NCI-H2196 treated with DMSO at 0.1 percent for 48 hours (cell line): ENCODE measurements around the gene GSTP1.
A peak's percentile ranks its signal among the peaks of the same experiment; 100 is the strongest.
"Not testable (repeated sequence)": the region's sequence is repeated elsewhere in the genome, so short reads cannot be mapped to it uniquely, and the experiment has no call there.

Source experiments
- DNase-seq: peaks from one replicate; lab custom pipeline; 2025; ENCODE audit not compliant: unreplicated experiment; lab: John Stamatoyannopoulos, UW

The GSTP1 gene

DNA sequence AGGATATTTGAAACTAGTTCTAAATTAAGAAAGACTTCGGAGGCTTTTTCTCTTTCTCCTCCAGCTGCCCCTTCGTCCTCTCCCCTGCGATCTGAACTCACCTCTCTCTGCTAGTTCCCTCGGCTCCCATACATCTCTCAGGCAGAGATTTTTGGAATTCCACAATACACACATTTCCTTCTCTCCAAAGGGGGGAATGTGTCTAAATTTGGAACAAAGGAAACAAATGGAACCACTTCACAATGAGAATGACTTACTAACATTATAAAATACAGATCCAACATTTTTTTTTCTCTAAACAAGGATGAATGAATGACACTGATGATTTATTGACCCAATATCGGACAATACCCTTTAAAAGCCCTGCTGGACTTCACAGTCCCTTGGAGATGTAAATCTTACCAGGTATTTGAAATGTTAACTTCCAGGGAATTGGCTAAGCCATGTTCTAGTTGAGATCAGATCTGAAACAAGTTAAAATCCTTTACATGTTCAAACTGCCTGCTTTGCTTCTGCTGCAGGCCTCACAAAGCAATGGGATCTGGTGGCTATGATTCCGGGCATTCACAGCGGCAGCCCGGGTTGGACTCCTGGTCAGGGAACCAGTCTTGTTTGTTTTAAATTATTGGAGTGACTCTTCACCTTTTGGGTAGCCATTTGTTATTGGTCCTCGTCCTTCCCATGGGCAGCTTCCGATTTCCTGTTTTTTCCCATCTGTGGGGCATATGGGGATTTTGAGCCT lies 20.5 kb upstream of the GSTP1 start:
- no peak for DNase-seq

DNA sequence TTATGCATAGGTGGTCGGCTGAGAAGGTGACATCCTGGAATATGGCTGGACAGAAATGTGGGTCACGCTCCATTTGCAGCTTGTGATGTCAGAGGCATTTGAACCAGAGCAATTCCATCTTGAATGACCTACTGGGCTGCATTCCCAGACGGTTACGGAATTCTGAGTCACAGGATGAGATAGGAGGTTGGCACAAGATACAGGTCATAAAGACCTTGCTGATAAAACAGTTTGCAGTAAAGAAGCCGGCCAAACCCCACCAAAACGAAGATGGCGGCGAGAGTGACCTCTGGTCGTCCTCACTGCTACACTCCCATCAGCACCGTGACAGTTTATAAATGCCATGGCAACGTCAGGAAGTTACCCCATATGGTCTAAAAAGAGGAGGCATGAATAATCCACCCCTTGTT lies 19.9 kb upstream of the GSTP1 start:
- DNase-seq = not testable (repeated sequence)

DNA sequence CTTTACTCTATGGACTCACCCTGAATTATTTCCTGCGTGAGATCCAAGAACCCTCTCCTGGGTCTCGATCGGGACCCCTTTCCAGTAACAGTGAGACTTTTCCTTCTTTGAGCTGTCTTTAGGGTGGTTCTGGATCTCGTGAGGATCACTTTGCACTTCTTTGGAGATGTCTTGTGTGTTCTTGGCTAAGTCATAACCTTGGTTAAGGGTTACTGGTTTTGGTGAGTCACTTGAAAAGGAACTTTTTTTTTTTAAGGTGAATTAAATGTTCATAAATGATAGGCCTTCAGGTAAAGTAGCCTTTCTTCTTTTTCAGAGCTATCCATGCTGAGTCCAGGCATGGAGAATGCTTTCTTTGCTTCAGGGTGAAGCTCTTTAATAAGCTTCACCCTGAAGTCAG lies 19.4 kb upstream of the GSTP1 start:
- no peak for DNase-seq

DNA sequence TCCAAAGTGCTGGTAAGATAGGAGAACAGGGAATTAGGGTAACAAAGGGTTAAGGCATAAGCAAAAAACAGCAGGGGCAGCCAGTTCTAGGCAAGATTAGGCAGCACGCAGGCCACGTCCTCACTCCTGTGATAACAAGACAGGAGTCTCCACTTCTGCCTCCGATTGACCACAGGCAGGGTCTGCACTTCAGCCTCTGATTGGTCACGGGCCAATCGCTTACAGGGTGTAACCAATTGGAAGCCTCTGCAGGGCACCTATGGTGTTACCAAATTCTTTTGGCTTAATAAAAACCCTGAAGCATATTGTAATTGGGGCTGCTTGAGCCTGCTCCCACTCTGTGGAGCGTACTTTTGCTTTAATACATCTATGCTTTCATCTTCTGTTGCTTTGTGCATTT lies 12.2 kb upstream of the GSTP1 start:
- no peak for DNase-seq

DNA sequence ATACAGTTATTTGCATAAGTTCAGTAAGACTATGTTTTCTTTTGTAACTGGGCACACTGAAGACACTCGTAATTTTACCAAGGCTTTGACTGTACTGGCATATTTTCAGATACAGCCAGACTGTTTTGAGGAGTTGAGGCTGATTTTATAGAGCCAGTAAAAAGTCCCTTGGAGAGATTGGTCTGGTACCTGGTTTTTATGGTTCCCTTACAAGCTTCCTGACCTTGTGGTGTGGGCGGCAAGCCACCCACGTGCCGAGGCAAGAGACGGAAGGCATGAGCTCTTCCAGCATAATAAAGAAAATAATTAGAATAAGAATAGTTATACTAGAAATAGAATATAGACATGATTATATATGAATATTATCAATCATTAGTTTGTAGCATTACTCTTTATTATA lies 11.3 kb upstream of the GSTP1 start:
- no peak for DNase-seq

DNA sequence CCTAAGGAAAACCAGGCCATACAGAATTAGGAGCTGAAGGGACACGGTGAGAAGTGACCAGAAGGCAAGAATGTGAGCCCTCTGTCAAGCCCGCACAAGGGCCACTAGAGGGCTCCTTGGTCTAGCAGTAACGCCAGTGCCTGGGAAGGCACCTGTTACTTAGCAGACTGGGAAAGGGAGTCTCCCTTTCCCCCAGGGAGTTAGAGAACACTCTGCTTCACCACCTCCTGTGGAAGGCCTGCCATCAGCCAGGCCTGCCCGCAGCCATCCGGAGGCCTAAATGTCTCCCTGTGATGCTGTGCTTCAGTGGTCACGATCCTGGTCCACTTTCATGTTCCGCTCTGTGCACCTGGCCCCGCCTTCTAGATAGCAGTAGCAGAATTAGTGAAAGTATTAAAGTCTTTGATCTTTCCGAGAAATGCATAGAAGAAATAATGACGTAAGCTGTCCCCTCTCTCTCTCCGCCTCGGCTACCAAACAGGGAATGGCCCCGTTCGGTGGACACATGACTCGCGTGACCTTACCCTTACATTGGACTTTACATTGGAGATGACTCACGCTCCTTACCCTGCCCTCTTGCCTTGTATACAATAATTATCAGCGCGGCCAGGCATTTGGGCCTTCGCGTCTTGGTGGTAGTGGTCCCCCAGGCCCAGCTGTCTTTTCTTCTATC lies 10.7 kb upstream of the GSTP1 start:
- peak; percentile 49 for DNase-seq

DNA sequence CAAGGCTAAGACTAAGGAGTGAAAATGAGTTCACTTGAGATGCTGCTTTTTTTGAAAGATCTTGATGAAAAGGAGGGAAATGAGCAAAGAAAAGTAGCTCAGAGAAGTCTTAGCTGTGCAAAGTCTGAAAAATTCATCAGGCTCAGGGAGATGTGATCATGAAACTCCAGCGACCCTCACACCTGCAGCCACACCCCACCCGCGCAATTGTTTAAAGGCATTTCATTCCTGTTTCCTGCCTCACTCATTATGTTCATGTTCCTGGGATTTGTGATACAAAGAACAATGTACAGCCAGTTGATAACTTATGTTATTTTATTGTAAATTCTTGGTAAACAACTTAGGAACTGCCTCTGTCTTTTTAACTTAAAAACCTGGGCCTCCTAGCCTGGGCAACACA lies 8.7 kb upstream of the GSTP1 start:
- no peak for DNase-seq

DNA sequence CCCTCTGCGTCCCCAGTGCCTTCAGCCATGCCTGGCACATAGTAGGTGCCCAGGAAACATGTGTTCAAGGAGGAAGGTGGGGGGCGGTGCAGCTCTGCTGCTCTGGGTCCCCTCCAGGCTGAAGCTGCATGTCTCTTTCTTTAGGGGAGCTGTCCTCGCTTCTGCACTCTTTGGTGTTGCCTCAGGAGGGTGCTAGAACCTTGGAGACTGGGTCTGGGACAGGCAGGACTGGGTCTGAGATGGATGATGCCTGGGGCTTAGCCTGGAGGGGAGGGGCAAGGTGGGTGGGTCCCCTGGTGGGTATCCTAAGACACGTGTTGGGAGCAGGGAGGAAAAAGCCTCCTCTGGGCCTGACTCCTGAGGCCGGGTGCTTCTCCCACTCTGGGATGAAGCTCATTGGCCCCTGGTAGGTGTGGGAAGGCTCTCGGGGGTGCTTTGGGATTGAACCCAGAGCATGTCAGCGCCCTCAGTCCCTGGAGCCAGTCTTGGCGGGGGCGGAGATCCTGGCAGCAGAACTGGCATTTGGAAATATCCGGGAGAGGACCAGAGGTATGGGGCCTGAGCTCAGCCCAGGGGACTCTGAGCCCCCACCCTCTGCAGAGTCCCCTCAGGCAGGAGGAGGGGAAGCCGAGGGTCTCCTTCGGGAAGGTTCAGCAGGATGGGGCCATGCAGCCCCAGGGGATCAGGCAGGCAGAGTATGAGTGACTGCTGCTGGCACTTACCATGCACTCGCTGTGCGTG lies 6.7 kb upstream of the GSTP1 start:
- DNase-seq = no peak

DNA sequence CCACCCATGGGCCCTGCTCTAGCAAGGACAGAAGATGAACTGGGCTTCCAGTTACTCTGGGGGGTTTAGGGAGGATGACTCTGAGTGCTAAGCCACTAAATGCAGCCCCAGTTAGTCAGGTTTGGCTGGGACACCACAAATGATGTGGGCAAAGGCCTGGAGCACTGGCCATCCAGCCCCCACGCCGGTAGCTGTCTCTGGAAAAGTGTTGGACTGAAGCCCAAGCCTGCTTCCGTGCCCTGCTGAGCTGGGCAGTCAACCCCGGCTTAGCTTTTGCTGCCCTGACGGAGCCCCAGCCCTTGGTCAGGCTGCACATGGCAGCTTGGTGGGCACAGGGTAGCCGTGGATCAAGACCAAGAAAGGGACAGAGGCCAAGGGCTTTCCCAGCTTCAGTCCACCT lies 5.7 kb upstream of the GSTP1 start:
- DNase-seq = no peak

DNA sequence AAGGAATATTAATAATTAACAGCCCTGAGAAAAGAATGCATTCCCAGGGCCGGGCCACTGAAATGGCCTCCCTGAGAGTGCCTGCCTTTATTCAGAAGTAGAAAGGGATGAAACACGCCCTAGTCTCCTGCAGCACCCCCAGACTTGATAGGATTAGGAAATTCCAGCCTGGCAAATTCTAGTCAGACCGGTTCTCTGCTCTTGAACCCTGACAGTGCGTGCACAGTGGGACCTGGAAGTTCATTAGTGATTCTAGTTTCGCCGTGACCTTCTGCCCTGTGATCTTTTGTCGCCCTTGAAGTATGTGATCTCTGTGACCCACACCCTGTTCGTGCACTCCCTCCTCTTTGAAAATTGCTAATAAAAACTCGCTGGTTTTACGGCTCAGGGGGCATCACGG lies 2.1 kb upstream of the GSTP1 start:
- no peak for DNase-seq

DNA sequence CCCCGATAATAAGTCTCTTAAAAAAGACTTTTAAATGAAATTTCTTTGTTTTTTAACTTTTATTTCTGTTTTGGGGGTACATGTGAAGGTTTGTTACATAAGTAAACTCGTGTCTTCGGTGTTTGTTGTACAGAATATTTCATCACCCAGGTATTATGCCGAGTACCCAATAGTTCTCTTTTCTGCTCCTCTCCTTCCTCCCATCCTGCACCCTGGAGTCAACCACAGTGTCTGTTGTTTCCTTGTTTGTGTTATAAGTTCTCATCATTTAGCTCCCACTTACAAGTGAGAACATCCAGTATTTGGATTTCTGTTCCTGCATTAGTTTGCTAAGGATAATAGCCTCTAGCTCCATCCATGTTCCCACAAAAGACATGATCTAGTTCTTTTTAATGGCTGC lies 1.6 kb upstream of the GSTP1 start:
- DNase-seq = no peak

DNA sequence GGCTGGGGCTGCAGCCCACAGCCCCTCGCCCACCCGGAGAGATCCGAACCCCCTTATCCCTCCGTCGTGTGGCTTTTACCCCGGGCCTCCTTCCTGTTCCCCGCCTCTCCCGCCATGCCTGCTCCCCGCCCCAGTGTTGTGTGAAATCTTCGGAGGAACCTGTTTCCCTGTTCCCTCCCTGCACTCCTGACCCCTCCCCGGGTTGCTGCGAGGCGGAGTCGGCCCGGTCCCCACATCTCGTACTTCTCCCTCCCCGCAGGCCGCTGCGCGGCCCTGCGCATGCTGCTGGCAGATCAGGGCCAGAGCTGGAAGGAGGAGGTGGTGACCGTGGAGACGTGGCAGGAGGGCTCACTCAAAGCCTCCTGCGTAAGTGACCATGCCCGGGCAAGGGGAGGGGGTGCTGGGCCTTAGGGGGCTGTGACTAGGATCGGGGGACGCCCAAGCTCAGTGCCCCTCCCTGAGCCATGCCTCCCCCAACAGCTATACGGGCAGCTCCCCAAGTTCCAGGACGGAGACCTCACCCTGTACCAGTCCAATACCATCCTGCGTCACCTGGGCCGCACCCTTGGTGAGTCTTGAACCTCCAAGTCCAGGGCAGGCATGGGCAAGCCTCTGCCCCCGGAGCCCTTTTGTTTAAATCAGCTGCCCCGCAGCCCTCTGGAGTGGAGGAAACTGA lies 731 bp downstream of the GSTP1 start:
- DNase-seq = peak; percentile 57

DNA sequence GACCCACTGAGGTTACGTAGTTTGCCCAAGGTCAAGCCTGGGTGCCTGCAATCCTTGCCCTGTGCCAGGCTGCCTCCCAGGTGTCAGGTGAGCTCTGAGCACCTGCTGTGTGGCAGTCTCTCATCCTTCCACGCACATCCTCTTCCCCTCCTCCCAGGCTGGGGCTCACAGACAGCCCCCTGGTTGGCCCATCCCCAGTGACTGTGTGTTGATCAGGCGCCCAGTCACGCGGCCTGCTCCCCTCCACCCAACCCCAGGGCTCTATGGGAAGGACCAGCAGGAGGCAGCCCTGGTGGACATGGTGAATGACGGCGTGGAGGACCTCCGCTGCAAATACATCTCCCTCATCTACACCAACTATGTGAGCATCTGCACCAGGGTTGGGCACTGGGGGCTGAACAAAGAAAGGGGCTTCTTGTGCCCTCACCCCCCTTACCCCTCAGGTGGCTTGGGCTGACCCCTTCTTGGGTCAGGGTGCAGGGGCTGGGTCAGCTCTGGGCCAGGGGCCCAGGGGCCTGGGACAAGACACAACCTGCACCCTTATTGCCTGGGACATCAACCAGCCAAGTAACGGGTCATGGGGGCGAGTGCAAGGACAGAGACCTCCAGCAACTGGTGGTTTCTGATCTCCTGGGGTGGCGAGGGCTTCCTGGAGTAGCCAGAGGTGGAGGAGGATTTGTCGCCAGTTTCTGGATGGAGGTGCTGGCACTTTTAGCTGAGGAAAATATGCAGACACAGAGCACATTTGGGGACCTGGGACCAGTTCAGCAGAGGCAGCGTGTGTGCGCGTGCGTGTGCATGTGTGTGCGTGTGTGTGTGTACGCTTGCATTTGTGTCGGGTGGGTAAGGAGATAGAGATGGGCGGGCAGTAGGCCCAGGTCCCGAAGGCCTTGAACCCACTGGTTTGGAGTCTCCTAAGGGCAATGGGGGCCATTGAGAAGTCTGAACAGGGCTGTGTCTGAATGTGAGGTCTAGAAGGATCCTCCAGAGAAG lies 1.6 kb downstream of the GSTP1 start:
- peak; percentile 51 for DNase-seq

DNA sequence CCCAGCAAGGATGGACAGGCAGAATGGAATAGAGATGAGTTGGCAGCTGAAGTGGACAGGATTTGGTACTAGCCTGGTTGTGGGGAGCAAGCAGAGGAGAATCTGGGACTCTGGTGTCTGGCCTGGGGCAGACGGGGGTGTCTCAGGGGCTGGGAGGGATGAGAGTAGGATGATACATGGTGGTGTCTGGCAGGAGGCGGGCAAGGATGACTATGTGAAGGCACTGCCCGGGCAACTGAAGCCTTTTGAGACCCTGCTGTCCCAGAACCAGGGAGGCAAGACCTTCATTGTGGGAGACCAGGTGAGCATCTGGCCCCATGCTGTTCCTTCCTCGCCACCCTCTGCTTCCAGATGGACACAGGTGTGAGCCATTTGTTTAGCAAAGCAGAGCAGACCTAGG lies 2.3 kb downstream of the GSTP1 start:
- DNase-seq = no peak

DNA sequence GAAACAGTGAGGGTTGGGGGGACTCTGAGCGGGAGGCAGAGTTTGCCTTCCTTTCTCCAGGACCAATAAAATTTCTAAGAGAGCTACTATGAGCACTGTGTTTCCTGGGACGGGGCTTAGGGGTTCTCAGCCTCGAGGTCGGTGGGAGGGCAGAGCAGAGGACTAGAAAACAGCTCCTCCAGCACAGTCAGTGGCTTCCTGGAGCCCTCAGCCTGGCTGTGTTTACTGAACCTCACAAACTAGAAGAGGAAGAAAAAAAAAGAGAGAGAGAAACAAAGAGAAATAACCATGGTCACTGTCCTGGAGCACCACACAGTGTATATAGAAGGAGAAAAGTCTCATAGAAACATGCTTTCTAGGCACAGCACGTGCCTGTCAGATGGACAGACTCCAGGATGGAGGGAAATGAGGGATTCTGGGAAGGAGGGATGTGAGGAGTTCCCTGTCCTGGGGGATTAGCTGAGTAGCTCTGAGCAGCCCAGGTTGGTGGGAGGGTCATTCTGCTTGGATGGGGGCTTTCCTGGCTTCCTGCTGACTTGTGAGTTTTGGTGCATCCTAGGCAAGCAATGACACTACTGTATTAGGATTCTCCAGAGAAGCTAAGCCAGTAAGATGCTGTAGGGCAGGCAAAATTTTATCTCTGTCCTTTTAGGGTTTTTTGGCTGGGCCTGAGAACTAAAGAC lies 3.1 kb downstream of the GSTP1 start:
- DNase-seq = no peak

DNA sequence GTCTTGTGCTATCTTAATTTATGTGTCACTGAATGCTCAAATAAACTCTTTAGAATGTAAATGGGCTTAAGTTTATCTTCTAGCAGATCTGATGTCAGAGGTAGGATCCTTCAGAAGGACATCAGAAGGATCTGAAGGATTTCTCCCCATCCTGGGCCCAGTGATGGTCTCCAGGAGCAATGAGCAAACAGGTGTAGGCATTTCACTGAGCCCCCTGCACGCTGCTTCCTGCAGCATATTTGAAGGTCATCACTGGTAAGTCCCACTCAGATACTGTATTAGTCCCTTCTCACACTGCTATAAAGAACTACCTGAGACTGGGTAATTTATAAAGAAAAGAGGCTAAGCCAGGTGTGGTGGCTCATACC lies 4.5 kb downstream of the GSTP1 start:
- no peak for DNase-seq

DNA sequence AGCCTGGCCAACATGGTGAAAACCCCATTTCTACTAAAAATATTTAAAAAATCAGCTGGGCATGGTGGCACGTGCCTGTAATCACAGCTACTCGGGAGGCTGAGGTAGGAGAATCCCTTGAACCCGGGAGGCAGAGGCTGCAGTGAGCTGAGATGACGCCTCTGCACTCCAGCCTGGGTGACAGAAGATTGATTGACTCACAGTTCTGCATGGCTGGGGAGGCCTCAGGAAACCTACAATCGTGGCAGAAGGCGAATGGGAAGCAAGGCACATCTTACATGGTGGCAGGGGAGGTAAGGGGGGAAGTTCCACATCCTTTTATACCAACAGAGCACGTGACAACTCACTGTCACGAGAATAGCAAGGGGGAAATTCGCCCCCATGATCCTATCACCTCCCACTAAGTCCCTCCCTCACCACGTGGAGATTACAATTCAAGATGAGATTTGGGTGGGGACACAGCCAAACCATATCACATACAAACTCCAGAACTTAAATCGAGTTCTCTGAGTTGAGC lies 5.3 kb downstream of the GSTP1 start:
- DNase-seq = not testable (repeated sequence)

DNA sequence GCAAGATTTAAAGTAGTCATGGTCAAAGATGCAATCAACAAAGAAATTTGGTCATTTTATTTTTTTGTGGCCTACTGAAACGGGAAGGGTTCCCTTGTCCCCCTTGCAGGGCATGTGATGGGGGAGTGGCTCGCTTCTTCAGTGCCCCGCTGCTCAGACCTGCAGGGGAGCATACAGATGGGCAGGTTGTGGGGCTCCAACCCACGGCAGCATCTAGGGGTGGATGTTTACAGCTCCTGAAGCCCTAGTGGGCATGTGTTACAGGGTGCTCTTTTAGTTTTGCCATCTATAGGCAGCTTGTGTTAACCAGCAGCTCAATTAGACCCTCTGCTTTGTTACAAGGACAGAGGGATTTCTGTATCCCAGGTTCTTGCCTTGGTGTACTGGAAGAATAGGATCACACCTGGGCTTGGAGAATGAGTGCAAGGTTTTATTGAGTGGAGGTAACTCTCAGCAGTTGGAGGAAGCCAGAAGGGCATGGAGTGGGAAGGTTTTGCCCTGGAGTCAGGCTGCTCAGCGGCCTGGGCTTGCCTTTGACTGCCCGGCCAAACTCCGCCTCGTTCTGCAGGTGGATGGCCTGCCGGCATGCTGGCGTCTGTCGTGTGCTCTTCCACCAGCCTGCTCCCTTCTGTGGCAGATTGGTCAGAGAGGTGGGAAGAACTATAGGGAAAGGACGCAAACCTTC lies 9.4 kb downstream of the GSTP1 start:
- DNase-seq = no peak

DNA sequence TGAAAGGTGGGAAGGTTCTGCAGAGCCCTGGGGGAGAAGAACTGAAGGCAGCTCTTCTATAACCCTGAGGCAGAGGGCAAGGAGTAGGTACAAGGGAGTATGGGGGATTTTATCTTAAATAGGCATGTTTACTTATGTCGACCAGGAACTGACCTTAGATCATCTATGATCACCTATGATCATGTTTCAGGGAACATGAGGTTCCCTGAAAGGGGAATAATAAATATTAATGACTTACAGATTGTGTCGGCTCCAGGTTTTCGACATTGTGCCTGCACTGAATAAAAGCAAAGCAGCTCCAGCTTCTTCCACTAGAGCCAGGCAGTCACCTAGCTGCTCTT lies 9.9 kb downstream of the GSTP1 start:
- no peak for DNase-seq
